GM19468 (cell line): ENCODE data around the gene SLC27A2.
A peak's percentile ranks its signal among the peaks of the same experiment; 100 is the strongest.
"Not testable (repeated sequence)": the region's sequence is repeated elsewhere in the genome, so short reads cannot be mapped to it uniquely, and the experiment has no call there.

Experiments used
- ATAC-seq: cut with Tn5 transposase; IDR thresholded peaks from one replicate; pipeline ENCODE4 v1.9.1; 2021; ENCODE audit warnings: mild to moderate bottlenecking, moderate library complexity, moderate number of reproducible peaks; ENCODE audit not compliant: unreplicated experiment; ENCODE audit errors: extremely low read depth

The SLC27A2 gene

GRCh38 chr15:50188793-50189192, 6.8 kb downstream of the SLC27A2 start:
- not testable (repeated sequence) for ATAC-seq

- no peak for ATAC-seq
Measured at GRCh38 chr15:50189633-50190032, 7.6 kb downstream of the SLC27A2 start.

- ATAC-seq = peak; percentile 26
Measured at GRCh38 chr15:50190166-50190570, 8.2 kb downstream of the SLC27A2 start.

- ATAC-seq = peak; percentile 29
Measured at GRCh38 chr15:50190723-50191122, 8.7 kb downstream of the SLC27A2 start.

GRCh38 chr15:50192164-50192563, 10.2 kb downstream of the SLC27A2 start:
- no peak for ATAC-seq

GRCh38 chr15:50192926-50193620, 11.1 kb downstream of the SLC27A2 start:
- no peak for ATAC-seq

GRCh38 chr15:50202003-50202402, 20.0 kb downstream of the SLC27A2 start:
- no peak for ATAC-seq

- no peak for ATAC-seq
Measured at GRCh38 chr15:50206020-50206419, 24.0 kb downstream of the SLC27A2 start.

- ATAC-seq = no peak
Measured at GRCh38 chr15:50209809-50210208, 27.8 kb downstream of the SLC27A2 start.

- ATAC-seq = no peak
Measured at GRCh38 chr15:50210462-50211157, 28.6 kb downstream of the SLC27A2 start.

- no peak for ATAC-seq
Measured at GRCh38 chr15:50218291-50218690, 36.3 kb downstream of the SLC27A2 start.

GRCh38 chr15:50218691-50219090, 36.7 kb downstream of the SLC27A2 start:
- ATAC-seq = no peak

- ATAC-seq = no peak
Measured at GRCh38 chr15:50219820-50220219, 37.8 kb downstream of the SLC27A2 start.

- no peak for ATAC-seq
Measured at GRCh38 chr15:50222181-50222580, 40.2 kb downstream of the SLC27A2 start.

GRCh38 chr15:50224606-50225005, 42.6 kb downstream of the SLC27A2 start:
- no peak for ATAC-seq

- no peak for ATAC-seq
Measured at GRCh38 chr15:50225057-50225456, 43.1 kb downstream of the SLC27A2 start.

GRCh38 chr15:50225938-50226337, 43.9 kb downstream of the SLC27A2 start:
- ATAC-seq = no peak

- no peak for ATAC-seq
Measured at GRCh38 chr15:50227076-50227475, 45.1 kb downstream of the SLC27A2 start.

GRCh38 chr15:50228866-50229265, 46.9 kb downstream of the SLC27A2 start:
- no peak for ATAC-seq

- ATAC-seq = no peak
Measured at GRCh38 chr15:50229336-50229735, 47.3 kb downstream of the SLC27A2 start.

GRCh38 chr15:50231761-50232160, 49.8 kb downstream of the SLC27A2 start:
- ATAC-seq = no peak

- no peak for ATAC-seq
Measured at GRCh38 chr15:50232791-50233190, 50.8 kb downstream of the SLC27A2 start.
